ACHN (cell line): ENCODE data around the gene GAGE12C.
"Not testable (repeated sequence)": the region's sequence is repeated elsewhere in the genome, so short reads cannot be mapped to it uniquely, and the experiment has no call there.

ENCODE experiments used
- DNase-seq: peaks from one replicate; pipeline ENCODE4 v3.0.0-alpha.2; 2015
- in situ Hi-C: cut with HindIII; loops from 2 replicates; pipeline ENCODE4 v1.10.0; 2017; ENCODE audit warnings: low sequenced_read_pairs, low pct_ligation_motif_present, low pct_unique_long_range_greater_than_20kb

The GAGE12C gene

GRCh38 chrX:49531877-49532276 is at the start of gene GAGE12C:
Gene GAGE12C, plus strand, starts transcription at chrX:49532177. Its CDS starts 1,155 bp downstream, at chrX:49533332.
- in situ Hi-C loops, DNase-seq: not testable (repeated sequence)

GRCh38 chrX:49541433-49541832 is 9.5 kb downstream of the GAGE12C start, which contains the start of gene GAGE12D:
Gene GAGE12D, plus strand, starts transcription at chrX:49541733. Its CDS starts 1,155 bp downstream, at chrX:49542888.
- DNase-seq, in situ Hi-C loops: not testable (repeated sequence)

- in situ Hi-C loops, DNase-seq: not testable (repeated sequence)
These were observed 19.0 kb downstream of the GAGE12C start, which contains the start of gene GAGE12E for GRCh38 chrX:49550989-49551388. Gene GAGE12E, plus strand, starts transcription at chrX:49551289. Its CDS starts 1,155 bp downstream, at chrX:49552444.

- DNase-seq, in situ Hi-C loops: not testable (repeated sequence)
These were observed 28.6 kb downstream of the GAGE12C start, which contains the start of gene GAGE12F for GRCh38 chrX:49560542-49560941. Gene GAGE12F, plus strand, starts transcription at chrX:49560842. Its CDS starts 1,155 bp downstream, at chrX:49561997.

GRCh38 chrX:49568728-49569127 is 36.8 kb downstream of the GAGE12C start:
- DNase-seq, in situ Hi-C loops: not testable (repeated sequence)

- in situ Hi-C loops, DNase-seq: not testable (repeated sequence)
These were observed 37.2 kb downstream of the GAGE12C start for GRCh38 chrX:49569152-49569551.

- in situ Hi-C loops, result not testable (repeated sequence)
These were observed 38.1 kb downstream of the GAGE12C start, which contains the start of gene GAGE12G for GRCh38 chrX:49570100-49570499. Gene GAGE12G, plus strand, starts transcription at chrX:49570400. Its CDS starts 1,155 bp downstream, at chrX:49571555.

GRCh38 chrX:49579649-49580048 is 47.7 kb downstream of the GAGE12C start, which contains the start of gene GAGE12H:
Gene GAGE12H, plus strand, starts transcription at chrX:49579949. Its CDS starts 1,155 bp downstream, at chrX:49581104.
- DNase-seq, in situ Hi-C loops: not testable (repeated sequence)

More at GRCh38 chrX:49570100-49570499, 38.1 kb downstream of the GAGE12C start, which contains the start of gene GAGE12G:
- DNase-seq, result not testable (repeated sequence)
